H1 (cell line): ENCODE data around the gene TRPM1. TPM values are rescaled to one million over a fixed set of nuclear protein-coding genes. Genes with fewer than 3 reads are reported as not detected.

Experiments used
- ATF2 ChIP-seq: IDR thresholded peaks from 2 replicates; pipeline ENCODE4 v1.6.1; 2012; ENCODE audit warnings: low read length, inconsistent platforms
- BRCA1 ChIP-seq: IDR thresholded peaks from 2 replicates; pipeline ENCODE4 v1.6.1; 2012; ENCODE audit warnings: low read depth, low read length, improper control_type of control experiment
- POLR2AphosphoS5 ChIP-seq: IDR thresholded peaks from 2 replicates; pipeline ENCODE4 v1.6.1; 2011; ENCODE audit warnings: low read depth, low read length
- polyA plus RNA-seq, 7 experiments: library from polyadenylated mRNA; depleted of rRNA in 3 of 7; stranded (reverse) in 5 of 7; unstranded in 2 of 7; fragments of >200 nt in 5 of 7; fragments of 200-250 nt in 2 of 7; gene quantifications; 1 replicate in 5 of 7; 2 replicates in 1 of 7; 4 replicates in 1 of 7; pipeline versions ENCODE4 v1.2.1 to v1.2.3, GENCODE V29; 2011 to 2013; ENCODE audit warnings: missing spikeins in 2 of 7, mixed read lengths in 2 of 7
- total RNA-seq: library from RNA; stranded (reverse); fragmentation: NEBNext Ultra II Directional; extraction: Animal tissue kit (Norgen Biotek cat#: 25700); gene quantifications from 2 replicates; pipeline ENCODE4 v1.2.1, GENCODE V29; 2021
- TF ChIP-seq, protein P1 (sequence below): fragments of 300-600 bp; sonication (generic); IDR thresholded peaks from 2 replicates; pipeline ENCODE4 v1.7.1; 2012; ENCODE audit warnings: low read length, moderate library complexity, mild to moderate bottlenecking, inconsistent platforms; ENCODE audit not compliant: insufficient replicate concordance

TRPM1 gene
- total and polyA plus RNA-seq, 2 of the 8 experiments (the other 6 are each of a cell fraction or from before 2014, with no cell fraction given) = 0.05 TPM; not detected in 1

DNA sequence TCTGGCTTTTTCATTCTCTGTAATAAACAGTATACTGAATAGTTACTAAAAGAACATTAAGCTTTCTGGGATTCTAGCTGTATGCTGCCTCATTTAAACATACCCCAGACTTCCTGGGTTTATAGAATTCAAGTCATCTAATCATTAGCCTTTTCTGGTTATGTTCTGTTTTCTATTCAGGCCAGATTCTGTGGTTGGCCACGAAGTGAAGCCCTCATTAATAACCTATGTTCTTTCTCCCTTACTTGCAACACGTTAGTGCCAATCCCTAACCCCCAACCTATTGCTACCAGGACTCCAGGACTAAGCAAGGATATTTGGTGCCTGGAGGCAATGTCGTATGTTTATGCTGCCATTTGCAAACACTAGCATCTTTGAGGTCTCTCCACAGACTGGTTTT, 81.5 kb downstream of the TRPM1 start (continued):
- TF ChIP-seq, protein P1, sequence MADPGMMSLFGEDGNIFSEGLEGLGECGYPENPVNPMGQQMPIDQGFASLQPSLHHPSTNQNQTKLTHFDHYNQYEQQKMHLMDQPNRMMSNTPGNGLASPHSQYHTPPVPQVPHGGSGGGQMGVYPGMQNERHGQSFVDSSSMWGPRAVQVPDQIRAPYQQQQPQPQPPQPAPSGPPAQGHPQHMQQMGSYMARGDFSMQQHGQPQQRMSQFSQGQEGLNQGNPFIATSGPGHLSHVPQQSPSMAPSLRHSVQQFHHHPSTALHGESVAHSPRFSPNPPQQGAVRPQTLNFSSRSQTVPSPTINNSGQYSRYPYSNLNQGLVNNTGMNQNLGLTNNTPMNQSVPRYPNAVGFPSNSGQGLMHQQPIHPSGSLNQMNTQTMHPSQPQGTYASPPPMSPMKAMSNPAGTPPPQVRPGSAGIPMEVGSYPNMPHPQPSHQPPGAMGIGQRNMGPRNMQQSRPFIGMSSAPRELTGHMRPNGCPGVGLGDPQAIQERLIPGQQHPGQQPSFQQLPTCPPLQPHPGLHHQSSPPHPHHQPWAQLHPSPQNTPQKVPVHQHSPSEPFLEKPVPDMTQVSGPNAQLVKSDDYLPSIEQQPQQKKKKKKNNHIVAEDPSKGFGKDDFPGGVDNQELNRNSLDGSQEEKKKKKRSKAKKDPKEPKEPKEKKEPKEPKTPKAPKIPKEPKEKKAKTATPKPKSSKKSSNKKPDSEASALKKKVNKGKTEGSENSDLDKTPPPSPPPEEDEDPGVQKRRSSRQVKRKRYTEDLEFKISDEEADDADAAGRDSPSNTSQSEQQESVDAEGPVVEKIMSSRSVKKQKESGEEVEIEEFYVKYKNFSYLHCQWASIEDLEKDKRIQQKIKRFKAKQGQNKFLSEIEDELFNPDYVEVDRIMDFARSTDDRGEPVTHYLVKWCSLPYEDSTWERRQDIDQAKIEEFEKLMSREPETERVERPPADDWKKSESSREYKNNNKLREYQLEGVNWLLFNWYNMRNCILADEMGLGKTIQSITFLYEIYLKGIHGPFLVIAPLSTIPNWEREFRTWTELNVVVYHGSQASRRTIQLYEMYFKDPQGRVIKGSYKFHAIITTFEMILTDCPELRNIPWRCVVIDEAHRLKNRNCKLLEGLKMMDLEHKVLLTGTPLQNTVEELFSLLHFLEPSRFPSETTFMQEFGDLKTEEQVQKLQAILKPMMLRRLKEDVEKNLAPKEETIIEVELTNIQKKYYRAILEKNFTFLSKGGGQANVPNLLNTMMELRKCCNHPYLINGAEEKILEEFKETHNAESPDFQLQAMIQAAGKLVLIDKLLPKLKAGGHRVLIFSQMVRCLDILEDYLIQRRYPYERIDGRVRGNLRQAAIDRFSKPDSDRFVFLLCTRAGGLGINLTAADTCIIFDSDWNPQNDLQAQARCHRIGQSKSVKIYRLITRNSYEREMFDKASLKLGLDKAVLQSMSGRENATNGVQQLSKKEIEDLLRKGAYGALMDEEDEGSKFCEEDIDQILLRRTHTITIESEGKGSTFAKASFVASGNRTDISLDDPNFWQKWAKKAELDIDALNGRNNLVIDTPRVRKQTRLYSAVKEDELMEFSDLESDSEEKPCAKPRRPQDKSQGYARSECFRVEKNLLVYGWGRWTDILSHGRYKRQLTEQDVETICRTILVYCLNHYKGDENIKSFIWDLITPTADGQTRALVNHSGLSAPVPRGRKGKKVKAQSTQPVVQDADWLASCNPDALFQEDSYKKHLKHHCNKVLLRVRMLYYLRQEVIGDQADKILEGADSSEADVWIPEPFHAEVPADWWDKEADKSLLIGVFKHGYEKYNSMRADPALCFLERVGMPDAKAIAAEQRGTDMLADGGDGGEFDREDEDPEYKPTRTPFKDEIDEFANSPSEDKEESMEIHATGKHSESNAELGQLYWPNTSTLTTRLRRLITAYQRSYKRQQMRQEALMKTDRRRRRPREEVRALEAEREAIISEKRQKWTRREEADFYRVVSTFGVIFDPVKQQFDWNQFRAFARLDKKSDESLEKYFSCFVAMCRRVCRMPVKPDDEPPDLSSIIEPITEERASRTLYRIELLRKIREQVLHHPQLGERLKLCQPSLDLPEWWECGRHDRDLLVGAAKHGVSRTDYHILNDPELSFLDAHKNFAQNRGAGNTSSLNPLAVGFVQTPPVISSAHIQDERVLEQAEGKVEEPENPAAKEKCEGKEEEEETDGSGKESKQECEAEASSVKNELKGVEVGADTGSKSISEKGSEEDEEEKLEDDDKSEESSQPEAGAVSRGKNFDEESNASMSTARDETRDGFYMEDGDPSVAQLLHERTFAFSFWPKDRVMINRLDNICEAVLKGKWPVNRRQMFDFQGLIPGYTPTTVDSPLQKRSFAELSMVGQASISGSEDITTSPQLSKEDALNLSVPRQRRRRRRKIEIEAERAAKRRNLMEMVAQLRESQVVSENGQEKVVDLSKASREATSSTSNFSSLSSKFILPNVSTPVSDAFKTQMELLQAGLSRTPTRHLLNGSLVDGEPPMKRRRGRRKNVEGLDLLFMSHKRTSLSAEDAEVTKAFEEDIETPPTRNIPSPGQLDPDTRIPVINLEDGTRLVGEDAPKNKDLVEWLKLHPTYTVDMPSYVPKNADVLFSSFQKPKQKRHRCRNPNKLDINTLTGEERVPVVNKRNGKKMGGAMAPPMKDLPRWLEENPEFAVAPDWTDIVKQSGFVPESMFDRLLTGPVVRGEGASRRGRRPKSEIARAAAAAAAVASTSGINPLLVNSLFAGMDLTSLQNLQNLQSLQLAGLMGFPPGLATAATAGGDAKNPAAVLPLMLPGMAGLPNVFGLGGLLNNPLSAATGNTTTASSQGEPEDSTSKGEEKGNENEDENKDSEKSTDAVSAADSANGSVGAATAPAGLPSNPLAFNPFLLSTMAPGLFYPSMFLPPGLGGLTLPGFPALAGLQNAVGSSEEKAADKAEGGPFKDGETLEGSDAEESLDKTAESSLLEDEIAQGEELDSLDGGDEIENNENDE = no peak
- TF ChIP-seq POLR2AphosphoS5 (no peak), ATF2 (no peak), BRCA1 (no peak)
